GM18520 (cell line): ENCODE data around the gene ANO6.

Source experiments
- ATAC-seq: cut with Tn5 transposase; IDR thresholded peaks from one replicate; pipeline ENCODE4 v1.9.1; 2021; ENCODE audit not compliant: unreplicated experiment

Gene ANO6

GRCh38 chr12:45400991-45401390, 185.1 kb downstream of the ANO6 start:
- no peak for ATAC-seq

GRCh38 chr12:45402288-45402687, 186.4 kb downstream of the ANO6 start:
- no peak for ATAC-seq

DNA sequence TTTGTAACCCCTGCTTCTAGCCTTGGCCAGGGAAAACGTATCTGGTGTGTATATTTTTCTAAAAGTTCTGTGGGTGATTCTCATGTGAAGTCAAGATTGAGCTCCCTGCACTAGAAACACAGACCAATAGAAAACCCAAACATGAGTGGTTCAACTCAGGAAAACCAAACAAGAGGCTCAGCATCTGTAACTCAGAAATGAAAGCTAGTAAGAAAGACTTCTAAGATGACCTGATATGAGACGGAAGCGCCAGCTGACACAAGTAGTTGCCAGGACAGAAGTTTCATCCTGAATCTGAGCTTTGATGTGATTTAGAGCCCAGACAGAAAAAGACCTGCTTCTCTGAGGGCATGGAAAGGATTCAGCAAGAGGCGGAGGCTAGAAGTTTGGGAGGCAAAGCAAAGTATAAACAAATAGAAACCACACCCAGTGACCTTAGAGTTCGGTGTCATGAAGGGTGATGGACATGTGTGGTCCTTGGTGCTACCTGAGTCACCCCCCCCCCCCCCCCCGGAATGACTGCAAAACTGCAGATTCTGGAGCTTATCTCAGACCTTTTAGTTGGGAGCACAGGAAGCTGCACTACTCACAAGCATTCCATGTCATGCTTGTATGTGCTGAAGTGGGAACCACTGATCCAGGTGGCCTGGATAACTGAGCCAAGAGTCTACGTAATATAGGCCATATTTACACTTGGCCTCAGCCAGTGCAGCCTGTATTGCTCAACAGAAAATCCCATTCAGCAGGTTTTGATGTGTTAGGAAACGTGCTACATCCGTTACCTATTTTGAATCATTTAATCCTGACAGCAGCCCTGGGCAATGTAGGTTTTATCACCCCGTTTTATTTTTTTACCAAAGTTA, 191.3 kb downstream of the ANO6 start:
- no peak for ATAC-seq

DNA sequence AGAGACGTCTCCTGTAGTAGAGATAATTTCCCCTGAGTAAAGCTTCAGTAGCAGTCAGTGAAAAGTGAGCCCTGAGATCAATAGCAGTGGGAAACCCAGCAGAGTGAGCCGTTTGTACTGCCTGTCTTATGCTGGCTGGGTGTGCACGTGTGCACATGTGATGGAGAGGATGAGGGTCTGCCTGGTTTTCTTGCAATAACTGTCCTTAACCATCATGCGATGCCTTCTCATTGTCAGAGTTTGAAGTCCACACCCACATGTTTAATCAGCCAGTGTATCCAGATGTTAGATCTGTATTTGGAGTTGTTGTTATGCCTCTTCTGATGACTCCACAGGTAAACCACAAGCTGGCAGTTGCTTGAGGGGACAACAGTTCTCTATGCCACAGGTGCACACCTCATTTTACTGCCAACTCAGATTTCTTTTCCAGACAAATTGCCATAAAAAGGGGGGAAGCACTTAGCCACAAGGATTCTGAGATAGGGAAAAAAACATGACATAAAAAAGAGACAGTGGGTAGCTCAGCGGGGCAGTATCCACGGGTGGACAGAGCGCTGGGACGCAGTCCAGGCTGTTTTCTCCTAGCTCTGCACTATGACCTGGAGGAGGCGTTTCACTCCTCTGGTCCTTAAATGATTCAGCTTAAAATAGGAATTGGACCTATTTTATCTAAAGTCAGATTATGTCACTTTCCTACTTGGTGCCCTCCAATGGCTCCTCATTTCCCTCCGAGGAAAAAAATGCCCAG, 192.3 kb downstream of the ANO6 start:
- ATAC-seq: no peak

DNA sequence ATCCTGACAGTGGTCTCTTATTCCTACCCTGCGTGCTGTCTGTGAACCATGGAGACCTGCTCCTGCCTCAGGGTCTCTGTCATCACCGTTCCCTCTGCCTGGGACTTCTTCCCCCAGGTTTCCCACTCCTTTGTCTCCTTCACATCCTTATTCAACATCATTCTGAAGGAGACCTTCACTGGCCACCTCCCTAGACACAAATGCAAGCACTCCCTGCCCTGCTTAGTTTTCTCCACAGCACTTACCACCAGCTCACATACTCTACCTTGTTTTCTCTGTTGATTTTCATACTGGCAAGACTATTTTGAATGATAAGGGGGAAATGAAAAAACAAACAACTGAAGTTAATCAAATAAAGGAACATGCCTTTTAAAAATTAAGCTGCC, 192.8 kb downstream of the ANO6 start:
- no peak for ATAC-seq

GRCh38 chr12:45409966-45410365, 194.1 kb downstream of the ANO6 start:
- no peak for ATAC-seq

DNA sequence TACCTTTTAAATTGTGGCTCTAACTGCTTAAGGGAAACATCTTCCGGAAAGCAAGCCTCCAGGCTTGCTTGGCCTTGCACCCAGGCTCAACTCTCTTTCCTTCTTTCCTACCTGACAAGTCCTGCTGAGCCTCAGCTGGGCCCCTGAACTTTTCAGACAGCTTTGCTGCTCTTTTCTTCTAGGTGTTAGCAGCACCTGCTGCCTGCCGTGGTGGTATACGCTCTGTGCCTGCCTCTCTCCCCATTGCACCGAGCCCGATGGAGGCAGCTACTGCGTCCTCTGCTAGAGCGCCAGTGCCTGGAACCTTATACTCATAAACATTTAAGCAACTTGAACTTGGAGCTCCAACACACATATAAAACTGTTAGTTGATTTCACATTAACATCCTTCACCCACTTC, 195.7 kb downstream of the ANO6 start:
- ATAC-seq: no peak

- peak; percentile 98 for ATAC-seq
Observed at GRCh38 chr12:45415393-45415817, 199.5 kb downstream of the ANO6 start.

DNA sequence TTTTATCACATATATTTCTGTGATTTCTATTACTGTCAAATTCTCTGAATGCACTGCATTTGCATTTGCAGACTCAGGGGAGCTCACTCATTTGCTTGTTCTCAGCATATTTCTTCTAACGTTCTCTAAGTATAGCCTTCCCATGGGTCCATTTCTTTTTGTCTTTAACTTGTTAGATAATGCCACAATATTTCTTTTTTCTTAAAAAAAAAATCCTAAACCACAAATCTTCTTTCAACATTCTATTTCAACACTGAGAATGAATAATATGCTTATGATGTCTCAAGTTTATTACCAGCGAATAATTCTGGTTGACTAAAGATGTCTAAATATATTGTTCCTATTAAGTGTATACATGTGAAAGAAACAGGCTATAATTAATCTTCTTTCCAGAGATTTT, 200.2 kb downstream of the ANO6 start:
- no peak for ATAC-seq

DNA sequence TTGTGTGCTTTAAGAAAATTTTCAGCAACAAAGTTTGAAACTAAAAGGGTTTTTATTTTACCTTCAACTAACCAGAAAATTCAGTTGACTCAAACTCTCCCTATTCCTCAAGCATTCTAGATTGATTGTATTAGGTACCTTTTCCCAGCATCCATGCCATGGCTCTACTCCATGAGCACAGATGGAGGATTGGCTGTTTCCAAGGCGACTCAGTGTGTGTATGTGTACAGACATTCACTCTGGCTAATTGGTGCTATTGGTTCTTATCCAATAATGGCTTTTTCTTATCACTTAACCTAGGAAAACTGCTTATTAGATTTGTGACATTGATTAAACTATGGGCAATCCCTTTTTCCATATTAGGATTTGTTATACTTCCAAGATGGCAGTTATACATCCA, 202.6 kb downstream of the ANO6 start:
- no peak for ATAC-seq

- ATAC-seq: no peak
Observed at GRCh38 chr12:45419317-45419814, 203.5 kb downstream of the ANO6 start.

- ATAC-seq: no peak
Observed at GRCh38 chr12:45421736-45422135, 205.8 kb downstream of the ANO6 start.

DNA sequence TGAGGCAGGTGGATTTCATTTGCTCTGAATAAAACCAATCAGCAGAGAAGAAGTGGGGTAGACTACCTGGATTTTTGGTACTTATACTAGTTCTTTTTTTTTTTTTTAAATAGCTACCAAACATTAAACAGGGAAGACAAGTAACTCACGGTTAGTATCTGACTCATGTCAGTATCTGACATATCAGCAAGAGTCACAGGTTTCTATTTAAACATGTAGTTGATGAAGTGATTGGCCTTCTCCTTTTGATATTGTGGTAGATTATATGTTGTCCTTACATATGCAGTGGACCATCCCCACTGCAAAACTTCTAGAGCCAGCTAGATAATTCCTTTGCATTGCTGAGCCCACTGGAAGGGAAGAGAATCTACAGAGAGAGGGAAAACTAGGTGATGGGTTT, 208.0 kb downstream of the ANO6 start:
- no peak for ATAC-seq

GRCh38 chr12:45425426-45425825, 209.5 kb downstream of the ANO6 start:
- no peak for ATAC-seq

- no peak for ATAC-seq
Observed at GRCh38 chr12:45426294-45426693, 210.4 kb downstream of the ANO6 start.

DNA sequence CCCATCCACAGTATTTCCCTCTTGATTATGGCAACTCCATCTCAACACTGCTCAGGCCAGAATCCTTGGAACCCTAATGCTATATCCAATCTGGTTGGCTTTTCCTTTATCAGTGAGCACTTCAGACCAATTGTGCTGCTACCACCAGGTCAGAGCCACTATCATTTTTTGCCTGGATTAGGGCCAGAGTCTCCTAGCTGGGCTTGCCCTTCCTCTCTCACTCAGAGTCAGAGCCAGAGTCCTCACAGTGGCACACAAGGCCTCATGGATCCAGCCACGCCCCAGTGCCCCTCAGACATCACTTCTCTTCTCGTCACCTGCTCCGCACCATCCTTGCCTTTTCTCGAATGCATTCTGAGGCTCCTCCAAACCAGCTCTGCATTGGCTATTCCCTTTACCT, 211.1 kb downstream of the ANO6 start:
- no peak for ATAC-seq

- no peak for ATAC-seq
Observed at GRCh38 chr12:45429831-45430230, 213.9 kb downstream of the ANO6 start.

GRCh38 chr12:45431126-45431525, 215.2 kb downstream of the ANO6 start:
- ATAC-seq: no peak

DNA sequence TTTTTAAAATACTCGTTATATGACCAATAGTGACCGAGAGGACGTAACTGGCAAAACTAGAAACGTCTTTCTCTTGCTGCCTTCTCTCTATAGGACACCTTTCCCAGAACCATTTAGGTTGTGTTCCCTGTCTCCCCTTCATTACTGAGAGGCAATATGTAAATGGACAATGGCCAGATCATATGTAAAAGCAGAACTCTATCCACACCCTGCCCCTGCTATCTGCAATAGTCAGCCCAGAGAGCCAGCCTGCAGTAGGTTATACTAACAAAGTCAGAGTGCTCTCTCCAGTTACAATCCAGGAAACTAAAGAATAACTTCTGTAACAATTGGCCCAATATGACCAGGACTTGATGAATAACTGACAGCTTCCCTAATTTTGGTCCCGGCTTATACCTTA, 216.8 kb downstream of the ANO6 start:
- ATAC-seq: no peak

DNA sequence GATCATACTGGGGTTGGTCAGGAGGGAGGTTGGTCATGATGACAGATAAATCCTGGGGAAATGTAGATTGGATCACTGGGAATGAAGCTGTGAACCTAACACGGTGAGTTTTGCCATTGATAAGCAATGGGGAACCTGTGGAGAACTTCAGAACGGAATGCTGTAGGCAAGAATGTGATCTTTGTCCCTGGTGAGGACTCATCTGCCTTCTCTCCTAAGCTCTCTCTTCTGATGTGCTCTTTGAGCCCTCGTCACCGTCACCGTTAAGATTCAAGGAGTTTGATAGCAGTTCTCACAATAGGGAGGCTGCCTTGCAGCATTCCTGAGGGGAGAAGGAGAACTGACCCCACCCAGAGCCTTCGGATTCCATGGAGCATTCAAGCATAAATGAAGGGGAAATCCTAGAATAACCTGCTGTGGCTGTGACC, 217.6 kb downstream of the ANO6 start:
- no peak for ATAC-seq

DNA sequence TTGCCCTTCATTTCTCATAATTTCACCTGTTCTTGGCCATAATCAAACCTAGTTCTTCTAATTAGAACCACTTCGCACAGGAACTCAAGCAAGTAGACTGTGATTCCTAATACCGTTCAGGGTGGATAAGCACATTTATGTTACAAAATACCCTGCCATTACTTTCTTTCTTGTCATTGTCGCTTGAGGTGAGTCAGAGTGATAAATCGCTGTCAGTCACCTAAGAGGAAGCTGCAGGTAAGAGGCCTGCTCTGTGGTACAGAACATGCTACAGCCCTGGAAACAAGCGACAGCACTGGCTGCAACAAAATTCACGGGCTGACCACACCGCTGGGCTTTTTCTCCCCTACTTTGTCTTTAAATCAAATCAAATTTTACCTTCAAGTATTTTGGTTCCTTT, 218.2 kb downstream of the ANO6 start:
- no peak for ATAC-seq
